HG02610 (cell line): Measurements from ENCODE around the gene ASCL2.

Source experiments
- ATAC-seq: cut with Tn5 transposase; IDR thresholded peaks from one replicate; pipeline ENCODE4 v1.9.1; 2021; ENCODE audit warnings: mild to moderate bottlenecking, moderate library complexity; ENCODE audit not compliant: unreplicated experiment

ASCL2 gene

DNA sequence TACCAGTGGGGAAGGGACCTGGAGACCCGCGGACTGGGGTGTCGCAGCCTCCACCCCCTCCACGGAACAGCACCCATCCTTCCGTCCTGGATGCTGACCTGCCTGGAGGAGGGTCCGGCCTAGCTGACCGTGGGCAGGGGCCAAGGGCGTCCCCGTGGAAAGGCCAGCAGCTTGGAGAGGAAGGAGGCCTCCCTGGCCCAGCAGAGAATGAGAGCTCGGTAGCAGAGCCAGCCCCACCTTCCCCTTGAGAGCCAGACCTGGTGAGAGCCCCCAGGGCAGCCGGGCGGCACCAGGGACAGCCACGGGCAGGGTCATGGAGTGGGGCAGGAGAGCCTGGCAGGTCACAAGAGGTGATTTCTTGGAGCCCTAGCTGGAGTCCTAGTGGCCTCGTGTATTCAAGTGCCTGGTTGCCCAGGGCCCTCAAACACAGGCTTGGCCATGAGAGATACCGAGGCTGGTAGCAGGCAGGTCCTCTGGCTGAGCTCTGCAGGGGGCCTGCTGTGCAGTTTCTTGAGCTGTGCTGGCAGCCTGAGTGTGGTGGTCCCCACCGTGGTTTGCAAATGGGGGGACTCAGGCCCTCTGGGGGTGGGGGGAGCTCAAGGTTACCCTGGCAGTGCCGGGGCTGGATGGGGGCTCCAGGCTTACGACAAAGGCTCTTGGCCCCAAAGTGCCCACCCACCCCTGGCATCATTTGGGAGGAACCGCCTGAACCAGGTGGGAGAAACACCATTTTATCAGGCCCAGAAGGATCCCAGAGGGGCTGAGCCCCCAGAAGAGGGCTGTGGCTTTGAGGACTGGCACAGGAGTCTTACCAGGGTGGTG lies 39.1 kb upstream of the ASCL2 start:
- no peak for ATAC-seq

DNA sequence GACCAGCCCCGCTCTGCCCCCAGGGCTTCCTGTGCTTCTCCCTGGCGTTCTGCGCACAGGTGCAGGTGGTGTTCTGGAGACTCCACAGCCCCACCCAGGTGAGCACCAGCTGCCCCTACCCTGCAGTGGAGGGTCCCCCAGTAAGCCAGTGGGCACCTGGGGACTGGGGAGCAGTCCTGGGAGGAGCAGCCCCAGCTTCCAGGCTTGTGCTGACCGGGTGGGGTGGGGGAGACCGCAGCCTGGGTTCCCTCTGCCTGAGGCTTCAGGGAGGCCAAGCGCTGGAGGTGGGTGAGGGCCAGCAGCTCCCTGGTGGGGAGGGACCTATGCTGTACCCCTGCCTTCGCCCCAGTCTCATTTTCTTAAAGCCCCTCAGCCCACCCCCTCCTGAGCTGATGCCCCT lies 38.3 kb upstream of the ASCL2 start:
- ATAC-seq, result no peak

DNA sequence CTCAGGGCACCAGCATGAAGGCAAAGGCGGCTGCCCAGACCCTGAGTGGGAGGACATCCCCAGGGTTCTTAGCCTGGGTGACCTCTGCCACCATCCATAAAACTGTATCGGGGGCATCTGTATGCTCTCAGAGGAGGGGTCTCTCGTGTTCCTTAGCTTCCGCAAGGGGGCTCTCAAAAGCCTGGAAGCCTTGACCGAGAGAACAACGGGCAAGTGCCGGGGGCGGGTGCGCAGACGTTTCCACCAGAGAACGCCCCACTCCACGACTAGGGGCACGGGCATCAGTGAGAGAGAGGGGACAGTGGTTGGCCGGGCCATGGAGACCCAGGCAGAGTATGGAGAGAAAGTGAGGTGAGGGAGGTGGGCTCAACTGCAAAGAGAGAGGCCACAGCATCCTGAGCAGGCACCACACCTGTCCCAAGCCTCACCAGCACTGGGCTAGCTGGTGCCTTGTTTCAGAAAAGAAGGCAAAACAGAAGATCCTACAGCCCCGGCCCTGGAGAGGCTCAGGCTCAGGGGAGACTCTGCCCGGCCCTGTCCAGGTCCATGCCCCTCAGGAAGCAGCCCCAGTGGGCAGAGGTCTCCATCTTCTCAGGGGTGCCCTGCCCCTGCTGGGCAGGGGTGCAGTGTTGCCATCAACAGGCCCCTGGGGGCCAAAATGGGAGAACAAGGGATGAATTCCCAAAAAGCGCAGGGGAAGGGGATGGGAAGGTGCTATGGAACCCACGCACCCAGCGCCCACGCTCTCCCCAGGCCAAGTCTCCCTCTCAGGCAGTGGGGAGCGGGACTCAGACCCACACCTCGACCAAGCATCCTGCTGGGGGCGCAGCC lies 37.3 kb upstream of the ASCL2 start:
- ATAC-seq, result no peak

DNA sequence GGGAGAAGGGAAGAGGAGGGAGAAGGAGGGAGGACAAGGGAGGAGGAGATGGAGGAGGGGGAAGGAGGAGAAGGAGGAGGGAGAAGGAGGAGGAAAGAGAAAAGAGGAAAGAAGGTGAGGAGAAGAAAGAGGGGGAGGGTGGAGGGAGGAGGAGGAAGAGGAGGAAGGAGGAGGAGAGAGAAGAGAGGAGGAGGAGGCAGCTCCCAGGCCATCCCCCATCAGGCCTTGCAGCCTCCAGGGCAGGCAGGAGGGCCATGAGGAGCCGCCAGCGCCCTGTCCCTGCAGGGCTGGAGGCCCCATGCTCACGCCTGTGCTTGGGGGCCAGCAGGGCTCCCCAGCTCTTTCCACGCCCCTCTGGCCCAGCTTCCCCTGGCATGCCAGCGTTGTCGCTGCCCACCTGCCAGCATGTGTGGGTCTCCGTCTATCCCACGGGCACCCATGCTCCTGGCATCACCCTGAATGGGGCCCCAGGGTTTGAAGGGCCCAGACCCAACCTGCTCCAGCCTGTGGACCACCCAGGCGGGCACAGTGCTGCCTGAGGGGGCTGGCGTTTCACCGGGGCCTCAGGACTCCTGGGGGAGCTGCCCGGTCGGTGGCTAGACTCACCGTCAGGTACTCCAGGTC lies 36.6 kb upstream of the ASCL2 start:
- ATAC-seq, result no peak

DNA sequence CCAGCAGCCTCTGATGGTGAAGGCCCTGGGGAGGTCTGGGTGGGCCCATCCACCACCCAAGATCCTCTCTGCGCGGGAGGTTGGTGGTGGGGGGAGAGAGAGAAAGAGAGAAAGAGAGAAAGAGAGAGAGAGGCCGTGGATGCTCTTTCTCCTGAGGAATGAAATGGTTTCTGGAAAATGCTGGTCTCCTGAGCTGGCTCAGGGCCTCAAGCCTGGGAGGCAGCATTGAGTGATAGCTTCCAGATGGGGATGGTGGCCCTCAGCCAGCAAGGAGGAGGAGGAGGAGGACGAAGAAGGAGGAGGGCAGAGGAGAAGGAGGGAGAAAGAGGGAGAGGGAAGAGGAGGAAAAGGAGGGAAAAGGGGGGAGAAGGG lies 36.0 kb upstream of the ASCL2 start:
- ATAC-seq, result no peak

DNA sequence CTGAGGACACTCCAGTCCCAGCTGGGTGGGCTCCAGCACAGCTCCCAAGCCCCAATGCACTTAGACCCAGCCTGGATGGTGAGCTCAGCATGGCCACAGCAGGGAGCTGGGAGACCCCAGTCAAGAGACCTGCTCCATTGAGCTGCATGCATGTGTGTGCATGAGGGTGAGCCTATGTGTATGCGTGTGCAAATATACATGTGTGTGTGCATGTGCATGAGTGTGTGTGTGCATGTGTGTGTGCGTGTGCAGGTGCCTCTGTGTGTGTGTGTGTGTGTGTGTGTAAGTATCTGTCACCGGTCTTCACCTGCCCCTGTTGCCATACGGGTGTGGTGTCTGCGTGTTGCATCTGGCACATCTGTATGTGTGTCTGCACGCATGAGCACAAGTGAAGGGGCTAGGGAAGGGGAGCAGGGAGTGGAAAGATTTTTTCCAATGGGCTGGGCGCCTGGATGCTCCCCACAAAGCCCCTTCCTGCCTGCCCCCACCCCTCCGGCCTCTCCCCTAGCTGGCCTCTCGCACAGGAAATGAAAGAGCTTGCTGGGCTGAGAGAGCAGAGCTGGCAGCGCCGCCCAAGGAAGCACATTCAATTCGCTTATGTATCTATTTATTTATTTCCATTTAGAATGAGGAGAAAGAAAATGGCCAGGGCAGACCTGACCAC lies 35.5 kb upstream of the ASCL2 start:
- ATAC-seq, result no peak

DNA sequence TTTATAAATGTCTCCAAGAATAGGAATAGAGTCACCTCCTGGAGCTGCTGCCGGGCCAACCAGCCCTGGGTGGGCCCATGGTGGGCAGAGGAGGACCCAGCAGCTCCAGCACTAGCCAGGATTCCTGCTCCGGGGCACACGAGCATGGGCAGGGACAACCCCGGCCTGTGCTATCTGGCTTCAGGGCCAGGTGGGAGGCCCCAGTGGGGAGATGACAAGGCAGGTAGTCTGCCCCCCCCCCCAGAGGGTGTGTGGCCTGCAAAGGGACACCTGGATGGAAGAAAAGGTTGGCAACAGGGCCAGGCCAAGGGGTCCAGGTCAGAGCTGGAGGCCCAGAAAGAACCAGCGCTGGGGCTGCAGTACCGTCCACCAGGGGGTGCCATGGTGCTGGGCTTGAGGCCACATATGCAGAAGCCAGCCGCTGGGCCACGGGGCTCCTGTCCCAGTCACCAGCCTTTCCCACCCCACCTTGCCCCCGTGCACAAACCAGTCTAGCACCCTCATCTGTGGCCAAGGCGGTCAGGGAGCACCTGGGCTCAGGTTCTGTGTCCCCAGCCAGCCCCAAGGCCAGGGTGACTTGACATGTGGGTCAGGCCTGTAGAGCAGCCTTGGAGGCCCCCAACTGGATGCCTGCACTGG lies 34.9 kb upstream of the ASCL2 start:
- no peak for ATAC-seq

DNA sequence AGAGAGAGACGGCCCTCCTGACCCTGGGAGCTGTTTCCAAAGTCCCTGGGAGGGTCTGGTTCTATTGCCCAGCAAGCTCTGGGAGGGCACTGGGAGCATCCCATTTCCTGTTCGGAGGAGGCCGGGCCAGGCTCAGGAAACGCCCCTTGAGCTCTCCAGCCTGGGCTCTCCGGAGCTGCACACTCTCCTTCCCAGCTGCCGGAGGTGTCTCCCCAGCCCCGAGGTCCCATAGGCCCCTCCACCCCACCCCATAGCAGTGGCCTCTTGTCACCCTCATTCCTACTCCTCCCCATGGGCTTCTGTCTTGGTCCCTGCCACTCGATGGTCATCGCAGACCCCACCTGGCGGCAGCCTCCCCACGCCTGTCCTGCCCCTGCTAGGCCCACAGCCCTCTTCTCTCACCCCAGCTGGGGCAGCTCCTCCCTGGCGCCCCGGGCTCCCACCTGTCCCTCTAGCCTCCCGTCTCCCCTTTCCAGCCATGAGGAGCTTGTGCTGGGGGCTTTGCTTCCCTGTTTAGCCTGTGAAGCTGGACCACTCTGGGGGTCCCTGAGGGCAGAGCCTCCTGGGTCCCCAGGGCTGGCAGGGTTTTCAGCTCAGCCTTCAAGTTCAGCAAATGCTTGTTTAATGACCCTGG lies 34.2 kb upstream of the ASCL2 start:
- ATAC-seq, result no peak

DNA sequence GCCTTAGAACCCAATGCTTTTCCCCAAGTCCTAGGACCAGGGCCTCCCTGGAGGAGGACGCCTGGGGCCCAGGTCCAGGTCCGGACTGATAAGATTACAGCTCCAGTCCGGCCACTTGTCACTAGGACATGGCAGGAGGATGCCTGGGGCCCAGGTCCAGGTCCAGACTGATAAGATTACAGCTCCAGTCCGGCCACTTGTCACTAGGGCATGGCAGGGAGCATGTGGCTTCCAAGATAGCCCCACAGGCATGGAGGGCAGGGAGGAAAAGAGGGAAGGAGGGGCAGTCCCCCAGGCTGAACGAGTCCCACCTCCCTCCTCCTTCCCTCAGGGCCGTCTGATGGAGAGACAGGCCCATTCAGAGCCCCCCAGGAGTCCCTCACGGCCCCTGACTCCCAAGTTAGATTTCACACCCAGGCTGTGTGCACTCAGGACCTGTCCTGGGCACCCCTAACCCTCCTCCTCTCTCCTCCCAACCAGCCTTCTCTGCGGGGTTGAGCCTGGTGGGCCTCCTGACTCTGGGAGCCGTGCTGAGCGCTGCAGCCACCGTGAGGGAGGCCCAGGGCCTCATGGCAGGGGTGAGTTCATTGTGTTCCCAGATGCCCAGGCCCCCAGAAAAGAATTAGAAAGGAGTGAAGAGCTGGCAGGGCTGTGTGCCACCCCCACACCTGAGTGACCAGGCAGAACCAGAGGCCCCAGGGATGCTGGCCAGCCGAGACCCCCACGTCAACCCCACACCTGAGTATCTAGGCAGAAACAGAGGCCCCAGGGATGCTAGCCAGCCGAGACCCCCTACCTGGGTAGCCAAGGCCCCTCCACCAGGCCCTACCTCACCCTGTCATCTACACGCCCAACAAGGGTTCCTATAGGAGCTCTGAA lies 33.5 kb upstream of the ASCL2 start:
- ATAC-seq, result no peak

DNA sequence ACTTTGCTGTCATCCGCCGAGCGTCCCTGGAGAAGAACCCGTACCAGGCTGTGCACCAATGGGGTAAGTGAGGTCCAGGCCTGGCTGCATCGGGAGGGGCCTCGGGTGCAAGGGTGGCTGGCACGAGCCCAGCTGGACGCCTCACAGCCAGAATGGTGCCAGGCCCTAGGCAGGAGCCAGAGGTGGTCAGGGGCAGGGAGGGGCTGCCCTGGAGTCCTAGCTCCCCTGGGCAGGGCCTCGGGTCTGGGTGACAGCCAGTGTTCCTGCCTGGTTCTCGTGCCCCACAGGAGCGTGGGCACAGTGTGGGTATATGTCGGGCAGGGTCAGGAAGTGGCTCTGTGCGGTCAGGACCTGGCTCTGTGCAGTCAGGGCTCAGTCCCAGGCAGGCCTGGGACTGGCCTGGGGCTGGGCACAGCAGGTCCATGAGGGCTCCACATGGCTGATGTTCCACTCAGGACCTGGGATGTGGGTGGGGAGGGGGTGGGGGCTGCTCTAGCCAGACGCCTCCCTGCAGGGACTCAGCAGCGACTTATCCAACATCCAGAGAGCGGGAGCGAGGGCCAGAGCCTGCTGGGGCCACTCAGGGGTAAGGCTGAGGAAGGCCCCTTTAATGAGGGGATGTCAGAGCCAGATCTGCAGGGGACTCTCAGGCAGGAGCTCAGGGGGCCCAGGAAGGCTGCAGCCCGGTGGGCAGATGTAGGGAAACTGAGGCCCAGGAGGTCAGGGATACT lies 32.7 kb upstream of the ASCL2 start:
- no peak for ATAC-seq

DNA sequence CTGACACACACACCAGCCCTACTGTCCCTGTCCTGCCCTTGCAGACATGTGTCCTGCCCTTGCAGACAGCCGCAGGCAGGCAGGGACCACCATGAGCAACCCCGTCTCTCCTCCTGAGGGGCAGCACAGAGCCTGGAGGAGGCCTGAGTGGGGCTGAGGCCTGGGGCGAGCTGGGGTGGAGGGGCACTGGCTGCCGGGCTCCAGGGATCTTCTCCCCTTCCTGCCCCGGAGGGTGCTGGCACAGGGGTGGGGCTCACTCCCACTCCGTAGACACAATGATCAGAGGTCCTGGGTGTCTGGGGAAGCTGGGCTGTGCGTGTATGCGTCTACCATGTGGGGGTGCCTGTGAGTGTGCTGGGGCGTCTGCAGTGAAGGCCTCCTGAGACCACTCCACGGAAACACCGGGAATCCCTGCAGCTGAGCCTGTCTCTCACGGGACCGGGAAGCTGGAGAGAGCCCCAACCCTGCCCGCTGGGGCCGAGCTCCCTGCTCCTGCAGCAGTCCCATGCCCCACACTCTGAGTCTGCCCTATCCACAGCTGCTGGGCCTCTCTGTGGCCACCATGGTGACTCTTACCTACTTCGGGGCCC lies 32.0 kb upstream of the ASCL2 start:
- no peak for ATAC-seq

DNA sequence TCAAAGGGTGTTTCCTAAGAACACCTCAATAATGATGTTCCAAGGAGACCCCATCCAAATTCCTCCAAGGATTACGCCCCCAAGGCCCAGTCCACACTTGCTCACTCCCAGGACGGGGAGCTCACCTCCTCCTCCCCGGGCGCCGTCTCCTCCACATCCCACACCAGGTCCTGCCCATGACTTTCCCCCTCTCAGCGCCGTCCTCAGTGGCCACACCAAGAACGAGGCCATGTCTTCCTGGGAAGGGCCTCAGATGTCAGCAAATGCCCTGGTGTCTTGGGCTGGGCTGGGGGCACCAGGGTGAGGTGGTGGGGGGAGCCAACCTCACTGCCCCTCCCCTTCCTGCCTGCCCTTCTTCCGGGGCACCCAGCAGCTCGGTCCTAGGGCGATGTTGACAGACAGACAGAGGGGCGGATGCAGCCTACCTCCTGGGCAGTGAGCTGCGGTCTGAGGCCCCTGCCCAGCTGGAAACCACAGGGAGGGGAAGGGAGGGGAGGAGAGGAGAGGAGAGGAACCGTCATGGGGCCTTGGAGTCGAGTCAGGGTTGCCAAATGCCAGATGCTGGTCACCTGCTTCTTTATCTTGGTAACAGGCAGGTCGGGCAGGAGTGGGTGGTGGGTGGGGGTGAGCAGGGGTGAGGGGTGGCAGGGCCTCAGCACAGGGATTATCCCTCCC lies 31.4 kb upstream of the ASCL2 start, which contains the start of the genes C11orf21 and TSPAN32:
TSS of gene C11orf21 (minus strand) at position 288 of the 675 bp plus-strand sequence. CDS start at position 178, 110 bp downstream.
TSS of gene TSPAN32 (plus strand) at position 383 of the 675 bp plus-strand sequence. CDS start at position 520, 137 bp downstream.
- ATAC-seq, result no peak

DNA sequence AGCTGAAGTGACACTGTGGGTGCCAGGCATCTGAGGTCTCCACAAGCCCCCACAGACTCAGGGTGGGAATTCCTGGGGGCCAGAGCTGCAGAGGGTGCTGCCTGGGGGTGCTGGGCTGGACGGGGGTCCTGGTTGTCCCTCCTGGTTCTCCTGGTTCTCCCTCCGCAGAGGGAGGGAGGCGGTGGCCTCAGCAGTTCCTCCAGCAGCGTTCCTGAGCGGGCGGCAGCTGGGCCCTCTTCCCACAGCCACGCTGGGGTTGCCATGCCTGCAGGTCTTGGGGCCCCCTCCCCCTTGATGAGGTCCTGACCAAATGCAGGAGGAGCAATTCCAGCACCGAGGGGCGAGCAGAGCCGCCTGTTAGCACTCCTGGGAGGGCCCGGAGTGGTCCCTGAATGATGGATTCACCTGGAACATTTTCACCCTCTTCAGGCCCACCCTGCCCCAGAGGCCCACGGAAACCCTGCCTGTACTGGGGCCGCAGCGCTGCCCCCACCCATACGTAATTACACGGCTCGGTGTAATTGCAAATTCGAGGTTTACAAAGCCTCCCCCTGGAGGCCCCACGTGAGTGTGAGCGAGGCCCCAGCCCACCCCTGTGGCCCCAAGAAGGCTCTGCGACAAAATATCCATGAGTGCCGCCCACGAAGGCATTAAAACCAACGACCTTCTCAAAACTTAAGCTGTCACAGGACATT lies 30.7 kb upstream of the ASCL2 start:
- no peak for ATAC-seq

DNA sequence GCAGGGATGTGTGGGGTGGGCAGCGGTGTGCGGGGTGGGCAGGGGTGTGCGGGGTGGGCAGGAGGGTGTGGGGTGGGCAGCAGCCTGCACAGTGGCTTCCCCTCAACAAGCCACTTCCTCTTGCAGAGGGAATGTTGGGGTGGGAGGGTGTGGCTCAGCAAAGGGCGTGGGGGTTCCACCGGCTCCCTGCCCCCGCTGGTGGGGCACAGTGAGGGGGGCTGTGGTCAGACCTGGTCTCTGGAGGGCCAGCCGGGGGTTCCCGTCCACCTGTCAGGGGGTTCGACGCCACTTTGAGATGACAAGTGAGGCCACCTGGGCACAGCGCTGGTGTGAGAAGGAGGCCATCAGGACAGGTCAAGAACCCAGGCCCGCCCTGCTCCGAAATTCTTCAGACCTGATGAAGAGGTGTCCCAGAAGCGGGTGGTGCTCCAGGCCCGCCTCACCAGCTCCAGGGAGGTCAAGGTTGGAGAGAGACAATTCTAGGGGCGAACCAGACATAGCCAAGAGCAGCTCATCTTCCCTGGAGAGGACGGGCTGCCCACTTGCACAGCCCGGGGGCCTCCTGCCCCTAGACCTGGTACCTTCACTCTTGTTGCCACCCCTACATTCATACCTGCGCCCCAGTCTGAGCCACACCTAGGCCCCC lies 30.0 kb upstream of the ASCL2 start:
- no peak for ATAC-seq

DNA sequence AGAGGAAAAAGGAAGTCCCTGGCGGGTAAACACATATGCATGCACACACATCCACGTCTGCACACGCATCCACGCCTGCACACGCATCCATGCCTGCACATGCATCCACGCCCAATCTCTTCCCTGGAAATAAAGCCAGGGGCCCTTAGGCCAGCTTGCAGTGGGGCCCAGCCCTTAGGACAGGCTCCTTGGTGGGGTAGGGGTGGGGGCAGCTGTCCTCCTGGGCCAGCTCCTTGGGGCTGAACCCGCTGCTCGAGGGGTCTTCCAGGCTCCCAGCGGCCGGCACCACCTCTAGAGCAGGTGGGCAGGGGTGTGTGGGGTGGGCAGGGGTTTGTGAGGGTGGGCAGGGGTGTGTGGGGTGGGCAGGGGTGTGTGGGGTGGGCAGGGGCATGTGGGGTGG lies 29.4 kb upstream of the ASCL2 start:
- no peak for ATAC-seq
